Measurements from ENCODE around the gene ZMYM4. TPM values are rescaled to one million over a fixed set of nuclear protein-coding genes. Genes with fewer than 3 reads are reported as not detected.
"Not testable (repeated sequence)": the region's sequence is repeated elsewhere in the genome, so short reads cannot be mapped to it uniquely, and the experiment has no call there.

Gene ZMYM4
- total RNA-seq, 1 donor from 2014 or later: 68.4 TPM

DNA sequence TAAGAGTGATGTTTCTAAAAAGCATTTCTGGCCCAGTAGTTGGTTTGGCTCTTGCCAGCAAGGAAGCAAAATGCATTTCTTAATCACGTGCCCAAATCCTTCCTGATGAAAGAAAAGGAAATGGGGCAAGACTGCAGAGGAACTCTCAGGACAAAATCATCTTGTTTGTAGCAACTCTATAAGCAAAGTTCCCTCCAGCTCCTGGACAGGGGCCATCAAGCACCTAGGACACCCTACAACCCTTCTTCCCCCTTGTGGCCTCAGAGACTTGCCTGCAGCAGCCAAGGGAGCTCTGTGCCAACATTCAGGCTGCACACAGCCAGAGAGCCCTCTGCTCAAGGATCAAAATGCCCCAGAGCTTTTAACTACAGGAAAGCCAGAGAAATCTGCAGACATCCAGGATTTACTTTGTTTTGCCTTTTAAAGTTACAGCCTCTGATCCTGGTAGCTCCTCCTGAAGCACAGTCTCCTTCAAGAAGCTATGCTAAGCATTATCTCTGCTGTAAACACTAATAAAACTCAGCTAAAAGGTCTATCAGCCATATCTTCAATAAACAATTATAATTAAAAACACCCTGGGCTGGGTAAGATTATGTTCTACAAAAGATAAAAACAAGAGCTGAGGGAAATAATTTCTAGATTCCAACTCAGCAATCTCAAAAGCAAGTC, 183.7 kb downstream of the ZMYM4 start:
- no peak for DNase-seq (ENCODE audit: low spot score)

DNA sequence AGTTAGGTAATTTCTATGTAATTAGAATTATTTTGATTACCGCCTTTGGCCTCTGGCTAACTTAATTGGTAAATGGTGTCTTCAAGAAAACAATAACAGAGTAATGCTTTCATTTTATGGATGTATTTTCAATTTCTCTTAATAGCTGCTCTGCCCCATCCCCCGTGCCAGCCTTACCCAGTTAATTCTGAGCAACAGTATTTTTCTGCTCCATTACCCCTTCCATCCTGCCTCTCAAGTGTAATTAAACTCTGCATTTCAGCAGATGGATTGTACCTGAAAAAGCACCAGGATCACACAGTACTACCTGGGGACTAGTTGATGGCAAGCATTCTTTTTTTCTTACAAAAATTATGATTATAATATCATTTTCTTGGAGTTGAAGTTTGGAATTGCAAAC, 184.5 kb downstream of the ZMYM4 start:
- DNase-seq (ENCODE audit: low spot score): no peak

DNA sequence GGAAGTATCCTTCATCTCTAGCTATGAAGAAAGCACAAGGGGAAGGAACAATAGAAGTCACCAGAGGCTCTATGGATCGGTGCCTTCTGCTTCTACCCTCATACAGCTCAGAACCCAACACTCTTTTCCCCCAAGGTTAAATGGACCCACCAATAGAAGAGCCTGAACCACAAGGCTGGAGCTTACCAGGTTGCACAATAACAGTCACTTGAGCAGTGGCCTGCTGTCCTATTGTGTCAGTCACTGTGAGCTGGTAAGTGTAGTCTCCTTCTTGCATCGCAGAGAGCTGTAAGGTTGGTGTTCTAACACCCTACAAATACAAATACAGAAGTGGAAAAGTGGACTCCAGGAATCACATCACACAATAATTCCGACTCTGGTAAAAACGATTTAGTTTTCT, 185.7 kb downstream of the ZMYM4 start:
- no peak for DNase-seq (ENCODE audit: low spot score)

GRCh38 chr1:35454616-35455015, 186.1 kb downstream of the ZMYM4 start:
- no peak for DNase-seq (ENCODE audit: low spot score)

- DNase-seq (ENCODE audit: low spot score): no peak
These were observed 192.3 kb downstream of the ZMYM4 start for GRCh38 chr1:35460796-35461195.

DNA sequence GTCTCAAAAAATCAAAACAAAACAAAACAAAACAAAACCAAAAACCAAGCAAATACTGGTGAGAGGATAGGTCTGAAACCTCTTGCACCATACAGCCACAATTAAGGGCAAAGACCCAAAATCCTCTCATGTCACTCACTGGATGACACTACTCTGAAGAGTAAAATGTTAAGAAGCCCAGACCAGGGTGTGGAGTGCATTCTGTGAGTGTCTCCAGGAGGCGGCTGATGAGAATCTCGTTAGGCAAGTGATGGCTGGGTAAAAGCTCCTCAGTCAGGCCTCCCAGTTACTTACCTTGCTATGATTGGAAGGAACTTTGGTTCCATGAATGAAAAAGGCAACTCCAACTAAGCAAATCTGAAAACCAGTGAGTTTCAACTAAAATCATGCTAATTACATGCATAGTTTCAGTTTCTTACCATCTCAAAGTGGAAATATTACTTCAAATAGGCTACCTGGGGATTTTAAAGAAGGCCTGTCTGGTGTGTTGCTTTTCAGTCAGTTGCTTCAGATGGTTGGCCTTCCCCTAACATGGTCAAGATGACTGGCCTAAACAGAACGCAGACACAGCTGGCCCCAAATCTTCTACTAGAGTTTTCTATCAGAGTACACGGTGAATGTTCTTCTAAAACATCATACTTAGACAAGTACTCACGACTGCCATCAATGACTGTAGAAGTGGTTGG, 193.6 kb downstream of the ZMYM4 start:
- DNase-seq (ENCODE audit: low spot score): no peak

DNA sequence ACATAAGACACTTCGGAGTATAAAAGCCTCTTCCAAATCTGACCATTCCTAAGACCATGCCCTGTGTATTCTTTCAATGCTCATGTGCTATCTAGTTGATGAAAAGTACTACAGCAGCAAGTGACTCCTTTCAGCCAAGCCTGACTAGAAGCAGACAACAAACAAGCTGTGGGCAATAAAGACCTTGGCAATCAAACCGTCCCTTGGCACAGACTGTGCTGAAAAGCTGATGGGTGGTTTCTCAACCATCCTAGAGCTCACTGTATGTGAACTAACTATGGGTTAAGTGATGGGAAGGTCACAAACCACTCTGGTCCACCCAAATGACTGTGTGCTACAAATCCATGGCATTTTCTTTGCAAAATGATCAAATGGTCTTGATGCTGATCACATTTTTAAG, 194.7 kb downstream of the ZMYM4 start:
- DNase-seq (ENCODE audit: low spot score): no peak

GRCh38 chr1:35463749-35464148, 195.2 kb downstream of the ZMYM4 start:
- not testable (repeated sequence) for DNase-seq (ENCODE audit: low spot score)

- no peak for DNase-seq (ENCODE audit: low spot score)
These were observed 197.6 kb downstream of the ZMYM4 start for GRCh38 chr1:35466120-35466519.

- no peak for DNase-seq (ENCODE audit: low spot score)
These were observed 202.6 kb downstream of the ZMYM4 start for GRCh38 chr1:35470977-35471613.

Other genes starting within 250 kb of the ZMYM4 start
- gene ZMYM6, start 236.8 kb upstream of the ZMYM4 start, total RNA-seq: 31.5 TPM
- 25.9 TPM for gene ZMYM1, start 189.3 kb upstream of the ZMYM4 start, total RNA-seq
- 389 TPM for gene SFPQ, start 75.6 kb upstream of the ZMYM4 start, total RNA-seq

All from ureter (tissue), 1 donor.